Cardiac muscle cell (in vitro differentiated cells and primary cell): Measurements from ENCODE around the gene GRAMD4. TPM values are rescaled to one million over a fixed set of nuclear protein-coding genes. Genes with fewer than 3 reads are reported as not detected.

Experiments used
- DNase-seq, 2 donors: peaks; one replicate each; pipeline versions ENCODE4 v3.0.0 to v3.0.0-alpha.2; 2010 to 2017; ENCODE audit warnings: low read depth in 1 of 2, low spot score in 1 of 2
- H3K27ac ChIP-seq: fragments of 200-600 bp; sonication (generic); 2 replicates; pipeline ENCODE4 v1.5.1; 2016
- H3K27me3 ChIP-seq: fragments of 200-600 bp; sonication (generic); 2 replicates; pipeline ENCODE4 v1.6.0; 2016; ENCODE audit warnings: control low read depth
- H3K36me3 ChIP-seq: fragments of 200-600 bp; sonication (generic); 2 replicates; pipeline ENCODE4 v1.5.1; 2016; ENCODE audit warnings: control low read depth
- H3K4me1 ChIP-seq: fragments of 200-600 bp; sonication (generic); 2 replicates; pipeline ENCODE4 v1.8.1; 2017; ENCODE audit warnings: low read depth, mild to moderate bottlenecking, mixed run types
- H3K4me3 ChIP-seq: fragments of 200-600 bp; sonication (generic); 2 replicates; pipeline ENCODE4 v1.5.1; 2016; ENCODE audit warnings: mild to moderate bottlenecking
- H3K9me3 ChIP-seq: fragments of 200-600 bp; sonication (generic); 2 replicates; pipeline ENCODE4 v1.5.1; 2017; ENCODE audit warnings: low read depth, mild to moderate bottlenecking, control low read depth
- CTCF ChIP-seq: IDR thresholded peaks from 2 replicates; pipeline ENCODE4 v1.5.1; 2012; ENCODE audit warnings: low read depth, mild to moderate bottlenecking, low read length
- polyA plus RNA-seq: library from polyadenylated mRNA; unstranded; fragments of >200 nt; fragmentation: Nextera tagmentation; extraction: Ambion mirVana; gene quantifications from 2 replicates; pipeline ENCODE4 v1.2.1, GENCODE V29; 2016
- total RNA-seq: library from RNA; depleted of rRNA; stranded (reverse); fragments of >200 nt; gene quantifications from 2 replicates; pipeline ENCODE4 v1.2.3, GENCODE V29; 2016

GRAMD4 gene
- total and polyA plus RNA-seq, 2 experiments from 2014 or later = 49.3 to 51.8 TPM

- no peak overlapping the region for H3K4me3 ChIP-seq
- peaks cover 71% of the 10 kb centered on the region for H3K4me1 ChIP-seq
- H3K36me3 ChIP-seq = no peaks in the 10 kb centered on the region
- no peaks in the 10 kb centered on the region for H3K9me3 ChIP-seq
- DNase-seq = no peak
- TF ChIP-seq CTCF = no peak
- H3K27me3 ChIP-seq = no peaks in the 10 kb centered on the region
- peak overlapping the region; percentile 92 for H3K27ac ChIP-seq
These were observed 30.9 kb upstream of the GRAMD4 start for GRCh38 chr22:46589141-46589748.

GRCh38 chr22:46589871-46590271 is 30.3 kb upstream of the GRAMD4 start:
- Histone ChIP-seq H3K4me3 (no peak overlapping the region), H3K27me3 (no peaks in the 10 kb centered on the region), H3K4me1 (peaks cover 64% of the 10 kb centered on the region), H3K9me3 (no peaks in the 10 kb centered on the region), H3K27ac (peak overlapping the region; percentile 92), H3K36me3 (no peaks in the 10 kb centered on the region)
- TF ChIP-seq CTCF = no peak
- DNase-seq = peak in 1 of 2 donors; percentile 91

GRCh38 chr22:46590334-46590733 is 29.9 kb upstream of the GRAMD4 start:
- no peak for DNase-seq
- peaks cover 63% of the 10 kb centered on the region for H3K4me1 ChIP-seq
- H3K36me3 ChIP-seq = no peaks in the 10 kb centered on the region
- H3K27me3 ChIP-seq = no peaks in the 10 kb centered on the region
- H3K9me3 ChIP-seq = no peaks in the 10 kb centered on the region
- H3K4me3 ChIP-seq = no peak overlapping the region
- H3K27ac ChIP-seq = peak overlapping the region; percentile 92
- no peak for TF ChIP-seq CTCF

- H3K27me3 ChIP-seq = no peaks in the 10 kb centered on the region
- H3K4me3 ChIP-seq = no peak overlapping the region
- TF ChIP-seq CTCF = no peak
- H3K4me1 ChIP-seq = peaks cover 59% of the 10 kb centered on the region
- H3K27ac ChIP-seq = no peak overlapping the region
- H3K9me3 ChIP-seq = no peaks in the 10 kb centered on the region
- H3K36me3 ChIP-seq = no peaks in the 10 kb centered on the region
- no peak for DNase-seq
These were observed 28.3 kb upstream of the GRAMD4 start for GRCh38 chr22:46591930-46592329.

- Histone ChIP-seq H3K9me3 (no peaks in the 10 kb centered on the region), H3K4me1 (peaks cover 54% of the 10 kb centered on the region), H3K27me3 (no peaks in the 10 kb centered on the region), H3K27ac (no peak overlapping the region), H3K4me3 (no peak overlapping the region), H3K36me3 (no peaks in the 10 kb centered on the region)
- DNase-seq = peak in 1 of 2 donors; percentile 84
- no peak for TF ChIP-seq CTCF
These were observed 27.8 kb upstream of the GRAMD4 start for GRCh38 chr22:46592390-46592872.
